Mammary epithelial cell (primary cell): ENCODE measurements around the gene C17orf100.

Experiments
- EZH2 ChIP-seq: IDR thresholded peaks from 2 replicates; pipeline ENCODE4 v1.6.1; 2012; ENCODE audit warnings: low read length, inconsistent platforms, borderline replicate concordance
- TF ChIP-seq, protein P1 (sequence below), 2 donors: IDR thresholded peaks in 1 of 2; conservative IDR thresholded peaks in 1 of 2; 2 replicates each; pipeline ENCODE4 v1.5.1; 2011 to 2012; ENCODE audit warnings: inconsistent platforms in 2 of 2, low read length in 2 of 2, mild to moderate bottlenecking in 2 of 2, control low read depth in 1 of 2, low read depth in 1 of 2; ENCODE audit not compliant: insufficient read depth in 1 of 2; ENCODE audit errors: extremely low read depth in 1 of 2

DNA sequence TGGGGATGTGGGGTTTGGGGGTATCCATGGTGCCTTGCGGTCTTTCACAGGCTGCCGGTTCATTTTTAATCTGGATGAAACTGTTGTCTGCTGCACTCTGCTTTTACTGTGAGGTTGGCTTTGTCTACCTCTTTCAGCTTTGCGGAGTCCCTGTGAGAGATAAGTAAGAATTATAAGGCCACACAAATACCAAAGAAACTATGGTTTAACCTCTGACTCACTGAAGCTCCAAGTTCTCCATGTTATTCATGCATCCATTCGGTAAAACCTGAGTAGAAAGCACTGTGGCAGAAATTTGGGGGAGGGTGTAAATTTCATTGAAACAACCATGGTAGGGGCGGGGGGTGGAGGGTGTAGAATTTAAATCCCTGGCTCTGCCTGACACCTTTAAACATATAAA lies 41.6 kb upstream of the C17orf100 start:
- TF ChIP-seq, protein P1, sequence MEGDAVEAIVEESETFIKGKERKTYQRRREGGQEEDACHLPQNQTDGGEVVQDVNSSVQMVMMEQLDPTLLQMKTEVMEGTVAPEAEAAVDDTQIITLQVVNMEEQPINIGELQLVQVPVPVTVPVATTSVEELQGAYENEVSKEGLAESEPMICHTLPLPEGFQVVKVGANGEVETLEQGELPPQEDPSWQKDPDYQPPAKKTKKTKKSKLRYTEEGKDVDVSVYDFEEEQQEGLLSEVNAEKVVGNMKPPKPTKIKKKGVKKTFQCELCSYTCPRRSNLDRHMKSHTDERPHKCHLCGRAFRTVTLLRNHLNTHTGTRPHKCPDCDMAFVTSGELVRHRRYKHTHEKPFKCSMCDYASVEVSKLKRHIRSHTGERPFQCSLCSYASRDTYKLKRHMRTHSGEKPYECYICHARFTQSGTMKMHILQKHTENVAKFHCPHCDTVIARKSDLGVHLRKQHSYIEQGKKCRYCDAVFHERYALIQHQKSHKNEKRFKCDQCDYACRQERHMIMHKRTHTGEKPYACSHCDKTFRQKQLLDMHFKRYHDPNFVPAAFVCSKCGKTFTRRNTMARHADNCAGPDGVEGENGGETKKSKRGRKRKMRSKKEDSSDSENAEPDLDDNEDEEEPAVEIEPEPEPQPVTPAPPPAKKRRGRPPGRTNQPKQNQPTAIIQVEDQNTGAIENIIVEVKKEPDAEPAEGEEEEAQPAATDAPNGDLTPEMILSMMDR (conservative IDR thresholded peaks at IDR 0.05 in 1 of 2, IDR thresholded peaks at IDR 0.05 in 1 of 2; ENCODE audit: extremely low read depth in 1 of 2, insufficient read depth in 1 of 2, low read depth in 1 of 2, low read length in 2 of 2), result no peak
- no peak for TF ChIP-seq EZH2
